ENCODE data around the gene CEP85L. TPM values are rescaled to one million over a fixed set of nuclear protein-coding genes. Genes with fewer than 3 reads are reported as not detected.

Gene CEP85L
- total and polyA plus RNA-seq, 10 of the 15 experiments (the other 5 are each of a cell fraction or from before 2014, with no cell fraction given), result 1.8 to 10.9 (median 7.1) TPM

GRCh38 chr6:118683881-118684872 lies 32.8 kb upstream of the CEP85L start:
- CTCF ChIA-PET, result interaction anchor here (1.0 to 1.4 kb wide), 4 partner anchors 11 to 118 kb away, joined by 3 read pairs; no protein-coding TSS in a partner anchor
- H3K27me3 ChIP-seq (replicated peaks in 1 of 2; ENCODE audit: control insufficient read depth in 2 of 2, insufficient read depth in 2 of 2, low read length in 1 of 2), result no peaks in the 10 kb centered on the region
- H2AFZ ChIP-seq (ENCODE audit: control insufficient read depth, low read depth, low read length), result no peak overlapping the region
- no peaks in the 10 kb centered on the region for H3K36me3 ChIP-seq (ENCODE audit: control insufficient read depth in 2 of 2, insufficient read depth in 2 of 2, low read length in 1 of 2)
- ATAC-seq, result no peak
- H3K9ac ChIP-seq (ENCODE audit: control insufficient read depth, insufficient read depth, low read length), result no peak overlapping the region
- no peaks in the 10 kb centered on the region for H3K9me3 ChIP-seq (replicated peaks; ENCODE audit: control insufficient read depth, insufficient read depth, low read length)
- no peaks in the 10 kb centered on the region for H3K4me1 ChIP-seq (ENCODE audit: control insufficient read depth, insufficient read depth, low read length)
- RAD21 ChIA-PET (ENCODE audit: unreplicated experiment), result interaction anchor here (1.8 kb wide), 1 partner anchor 22 kb away, joined by 8 read pairs; no protein-coding TSS in a partner anchor
- H4K20me1 ChIP-seq (ENCODE audit: control insufficient read depth, insufficient read depth), result no peaks in the 10 kb centered on the region
- H3K4me3 ChIP-seq, result no peak overlapping the region
- POLR2A ChIA-PET, result interaction anchor here (0.6 kb wide), 1 partner anchor 312 kb away, joined by 3 read pairs; no protein-coding TSS in a partner anchor
- H3K79me2 ChIP-seq (ENCODE audit: control insufficient read depth, insufficient read depth, low read length), result no peaks in the 10 kb centered on the region
- BruUV-seq (replicated peaks), result no TSS peak
- SMC1A ChIA-PET (ENCODE audit: uncharacterized antibody, unreplicated experiment), result interaction anchor here (0.8 to 1.4 kb wide), 3 partner anchors 9 to 45 kb away, joined by 3 to 4 read pairs (median 4); no protein-coding TSS in a partner anchor
- intact Hi-C loops (cut with micrococcal nuclease; ENCODE audit: unreplicated experiment), result no loop called here
- H3K4me2 ChIP-seq (ENCODE audit: control insufficient read depth, insufficient read depth), result no peak overlapping the region
- no peak overlapping the region for H3K27ac ChIP-seq (ENCODE audit: control insufficient read depth, insufficient read depth)
- FAIRE-seq, result no peak
- in situ Hi-C loops (cut with MboI), result no loop called here
- DNase-seq (ENCODE audit: low read depth, low spot score), result no peak
- WGBS (ENCODE audit: insufficient coverage, insufficient replicate concordance, low lambda C conversion rate, missing lambda C conversion rate), result 14% methylated on average over 9 of the region's 9 CpGs
- no peak for TF ChIP-seq RAD51 (IDR thresholded peaks at IDR 0.05)
- TF ChIP-seq TAF1 (IDR thresholded peaks at IDR 0.05; ENCODE audit: borderline replicate concordance, low read depth, low read length), result no peak
- TF ChIP-seq NKRF (conservative IDR thresholded peaks at IDR 0.05), result no peak
- TF ChIP-seq ZNF274 (IDR thresholded peaks at IDR 0.05; ENCODE audit: insufficient read depth, insufficient read length), result no peak
- TF ChIP-seq ATF7 (IDR thresholded peaks at IDR 0.05; ENCODE audit: low read depth), result no peak
- no peak for TF ChIP-seq CTCF (IDR thresholded peaks at IDR 0.05 in 2 of 3, conservative IDR thresholded peaks at IDR 0.05 in 1 of 3; ENCODE audit: control insufficient read depth in 2 of 3, extremely low read depth in 1 of 3, insufficient read depth in 1 of 3, low read depth in 3 of 3, low read length in 3 of 3)
- TF ChIP-seq FOXK2 (IDR thresholded peaks at IDR 0.05), result no peak
- no peak for TF ChIP-seq SKIL (IDR thresholded peaks at IDR 0.05; ENCODE audit: low read depth, poor library complexity, severe bottlenecking)
- no peak for TF ChIP-seq BACH1 (IDR thresholded peaks at IDR 0.05; ENCODE audit: borderline replicate concordance)
- no peak for TF ChIP-seq WRNIP1 (IDR thresholded peaks at IDR 0.05; ENCODE audit: borderline replicate concordance, low read depth, low read length)
- no peak for TF ChIP-seq MLLT1 (IDR thresholded peaks at IDR 0.05)
- no peak for TF ChIP-seq ZBED1 (IDR thresholded peaks at IDR 0.05; ENCODE audit: borderline replicate concordance)
- no peak for TF ChIP-seq RCOR1 (conservative IDR thresholded peaks at IDR 0.05; ENCODE audit: low read depth, low read length)

All from GM12878 (cell line).